HUES6 (cell line): Measurements from ENCODE around the gene XDH.

Experiments used
- H3K27ac ChIP-seq: 2 replicates; pipeline ENCODE4 v1.7.0; 2013; ENCODE audit warnings: low read depth, mild to moderate bottlenecking, low read length, inconsistent platforms
- H3K27me3 ChIP-seq: 2 replicates; pipeline ENCODE4 v1.6.1; 2013; ENCODE audit warnings: low read length; ENCODE audit not compliant: control insufficient read depth, insufficient read depth
- H3K36me3 ChIP-seq: 2 replicates; pipeline ENCODE4 v1.6.1; 2013; ENCODE audit warnings: low read length; ENCODE audit not compliant: control insufficient read depth, insufficient read depth
- H3K4me1 ChIP-seq: 2 replicates; pipeline ENCODE4 v1.6.1; 2013; ENCODE audit warnings: low read length; ENCODE audit not compliant: control insufficient read depth, insufficient read depth
- H3K4me3 ChIP-seq: 2 replicates; pipeline ENCODE4 v1.5.1; 2013; ENCODE audit warnings: low read depth, low read length
- H3K9ac ChIP-seq: one replicate; pipeline ENCODE4 v1.6.1; 2013; ENCODE audit warnings: mild to moderate bottlenecking, low read length
- H3K9me3 ChIP-seq: 2 replicates; pipeline ENCODE4 v1.6.1; 2013; ENCODE audit warnings: low read depth, low read length; ENCODE audit not compliant: control insufficient read depth, insufficient read depth

The XDH gene

GRCh38 chr2:31365834-31366505 lies 48.6 kb downstream of the XDH start:
- H3K27me3 ChIP-seq = no peaks in the 10 kb centered on the region
- H3K4me1 ChIP-seq = no peaks in the 10 kb centered on the region
- H3K9me3 ChIP-seq = no peaks in the 10 kb centered on the region
- peaks cover 12% of the 10 kb centered on the region; the same call in 1 of the 2 replicates for H3K36me3 ChIP-seq
- no peak overlapping the region for H3K27ac ChIP-seq
- no peak overlapping the region for H3K4me3 ChIP-seq
- H3K9ac ChIP-seq = no peak overlapping the region

GRCh38 chr2:31365348-31365747 lies 49.2 kb downstream of the XDH start:
- Histone ChIP-seq H3K27ac (no peak overlapping the region), H3K27me3 (no peaks in the 10 kb centered on the region), H3K4me1 (no peaks in the 10 kb centered on the region), H3K4me3 (no peak overlapping the region), H3K9ac (no peak overlapping the region), H3K36me3 (peaks cover 12% of the 10 kb centered on the region; the same call in 1 of the 2 replicates), H3K9me3 (no peaks in the 10 kb centered on the region)

GRCh38 chr2:31363956-31364750 lies 50.4 kb downstream of the XDH start:
- Histone ChIP-seq H3K36me3 (peaks cover 12% of the 10 kb centered on the region; the same call in 1 of the 2 replicates), H3K4me3 (no peak overlapping the region), H3K9me3 (no peaks in the 10 kb centered on the region), H3K4me1 (no peaks in the 10 kb centered on the region), H3K9ac (no peak overlapping the region), H3K27ac (no peak overlapping the region), H3K27me3 (no peaks in the 10 kb centered on the region)

GRCh38 chr2:31362581-31362980 lies 52.0 kb downstream of the XDH start:
- Histone ChIP-seq H3K27ac (no peak overlapping the region), H3K9ac (no peak overlapping the region), H3K4me3 (no peak overlapping the region), H3K4me1 (no peaks in the 10 kb centered on the region), H3K36me3 (peaks cover 12% of the 10 kb centered on the region; the same call in 1 of the 2 replicates), H3K9me3 (no peaks in the 10 kb centered on the region), H3K27me3 (no peaks in the 10 kb centered on the region)

- Histone ChIP-seq H3K36me3 (0 out of 2 replicates have a peak, but pooled peaks cover 4% of the 10 kb centered on the region), H3K9me3 (no peaks in the 10 kb centered on the region), H3K9ac (no peak overlapping the region), H3K4me3 (no peak overlapping the region), H3K27ac (no peak overlapping the region), H3K4me1 (no peaks in the 10 kb centered on the region), H3K27me3 (no peaks in the 10 kb centered on the region)
Measured at GRCh38 chr2:31359229-31359628, 55.3 kb downstream of the XDH start.

- Histone ChIP-seq H3K4me1 (no peaks in the 10 kb centered on the region), H3K9me3 (no peaks in the 10 kb centered on the region), H3K36me3 (no peaks in the 10 kb centered on the region), H3K27ac (no peak overlapping the region), H3K4me3 (no peak overlapping the region), H3K27me3 (no peaks in the 10 kb centered on the region), H3K9ac (no peak overlapping the region)
Measured at GRCh38 chr2:31354837-31355236, 59.7 kb downstream of the XDH start.

- H3K36me3 ChIP-seq = peaks cover 4% of the 10 kb centered on the region; the same call in 1 of the 2 replicates
- H3K9ac ChIP-seq = no peak overlapping the region
Measured at GRCh38 chr2:31353179-31353578, 61.4 kb downstream of the XDH start.

GRCh38 chr2:31349684-31350083 lies 64.9 kb downstream of the XDH start:
- Histone ChIP-seq H3K9me3 (no peaks in the 10 kb centered on the region), H3K4me3 (no peak overlapping the region), H3K4me1 (no peaks in the 10 kb centered on the region), H3K36me3 (peaks cover 4% of the 10 kb centered on the region; the same call in 1 of the 2 replicates), H3K9ac (no peak overlapping the region), H3K27me3 (no peaks in the 10 kb centered on the region), H3K27ac (no peak overlapping the region)

More at GRCh38 chr2:31353179-31353578, 61.4 kb downstream of the XDH start:
- no peaks in the 10 kb centered on the region for H3K9me3 ChIP-seq
- H3K4me1 ChIP-seq = no peaks in the 10 kb centered on the region
- no peak overlapping the region for H3K4me3 ChIP-seq
- no peak overlapping the region for H3K27ac ChIP-seq
- no peaks in the 10 kb centered on the region for H3K27me3 ChIP-seq

- Histone ChIP-seq H3K4me3 (no peak overlapping the region), H3K4me1 (no peaks in the 10 kb centered on the region), H3K9ac (no peak overlapping the region), H3K27me3 (no peaks in the 10 kb centered on the region), H3K9me3 (no peaks in the 10 kb centered on the region), H3K27ac (no peak overlapping the region), H3K36me3 (peaks cover 4% of the 10 kb centered on the region; the same call in 1 of the 2 replicates)
Measured at GRCh38 chr2:31349160-31349559, 65.4 kb downstream of the XDH start.

GRCh38 chr2:31348618-31349017 lies 65.9 kb downstream of the XDH start:
- Histone ChIP-seq H3K9me3 (no peaks in the 10 kb centered on the region), H3K27me3 (no peaks in the 10 kb centered on the region), H3K4me3 (no peak overlapping the region), H3K27ac (no peak overlapping the region), H3K4me1 (no peaks in the 10 kb centered on the region), H3K9ac (no peak overlapping the region), H3K36me3 (peaks cover 4% of the 10 kb centered on the region; the same call in 1 of the 2 replicates)

- Histone ChIP-seq H3K4me3 (no peak overlapping the region), H3K9ac (no peak overlapping the region), H3K36me3 (peaks cover 4% of the 10 kb centered on the region; the same call in 1 of the 2 replicates), H3K9me3 (no peaks in the 10 kb centered on the region), H3K27me3 (no peaks in the 10 kb centered on the region), H3K27ac (no peak overlapping the region), H3K4me1 (no peaks in the 10 kb centered on the region)
Measured at GRCh38 chr2:31347750-31348149, 66.8 kb downstream of the XDH start.
